Astrocyte of the cerebellum (primary cell): ENCODE measurements around the gene SIRT5.

Source experiments
- DNase-seq: peaks from one replicate; pipeline ENCODE4 v3.0.0-alpha.2; 2011; ENCODE audit warnings: low read depth
- H3K4me3 ChIP-seq: 2 replicates; pipeline ENCODE4 v1.5.1; 2011; ENCODE audit warnings: mild to moderate bottlenecking, low read depth, low read length, moderate library complexity
- in situ Hi-C: cut with HindIII; loops from 2 replicates; pipeline ENCODE4 v1.10.0; 2017; ENCODE audit warnings: low sequenced_read_pairs
- TF ChIP-seq, protein P1 (sequence below): IDR thresholded peaks from 2 replicates; pipeline ENCODE4 v1.5.1; 2012; ENCODE audit warnings: low read length, low read depth, moderate library complexity, mild to moderate bottlenecking; ENCODE audit errors: missing control alignments

Gene SIRT5

GRCh38 chr6:13528777-13529343 lies 45.5 kb upstream of the SIRT5 start:
- H3K4me3 ChIP-seq = no peak overlapping the region
- DNase-seq = no peak
- TF ChIP-seq, protein P1, sequence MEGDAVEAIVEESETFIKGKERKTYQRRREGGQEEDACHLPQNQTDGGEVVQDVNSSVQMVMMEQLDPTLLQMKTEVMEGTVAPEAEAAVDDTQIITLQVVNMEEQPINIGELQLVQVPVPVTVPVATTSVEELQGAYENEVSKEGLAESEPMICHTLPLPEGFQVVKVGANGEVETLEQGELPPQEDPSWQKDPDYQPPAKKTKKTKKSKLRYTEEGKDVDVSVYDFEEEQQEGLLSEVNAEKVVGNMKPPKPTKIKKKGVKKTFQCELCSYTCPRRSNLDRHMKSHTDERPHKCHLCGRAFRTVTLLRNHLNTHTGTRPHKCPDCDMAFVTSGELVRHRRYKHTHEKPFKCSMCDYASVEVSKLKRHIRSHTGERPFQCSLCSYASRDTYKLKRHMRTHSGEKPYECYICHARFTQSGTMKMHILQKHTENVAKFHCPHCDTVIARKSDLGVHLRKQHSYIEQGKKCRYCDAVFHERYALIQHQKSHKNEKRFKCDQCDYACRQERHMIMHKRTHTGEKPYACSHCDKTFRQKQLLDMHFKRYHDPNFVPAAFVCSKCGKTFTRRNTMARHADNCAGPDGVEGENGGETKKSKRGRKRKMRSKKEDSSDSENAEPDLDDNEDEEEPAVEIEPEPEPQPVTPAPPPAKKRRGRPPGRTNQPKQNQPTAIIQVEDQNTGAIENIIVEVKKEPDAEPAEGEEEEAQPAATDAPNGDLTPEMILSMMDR = no peak
- in situ Hi-C loops = no loop called here

DNA sequence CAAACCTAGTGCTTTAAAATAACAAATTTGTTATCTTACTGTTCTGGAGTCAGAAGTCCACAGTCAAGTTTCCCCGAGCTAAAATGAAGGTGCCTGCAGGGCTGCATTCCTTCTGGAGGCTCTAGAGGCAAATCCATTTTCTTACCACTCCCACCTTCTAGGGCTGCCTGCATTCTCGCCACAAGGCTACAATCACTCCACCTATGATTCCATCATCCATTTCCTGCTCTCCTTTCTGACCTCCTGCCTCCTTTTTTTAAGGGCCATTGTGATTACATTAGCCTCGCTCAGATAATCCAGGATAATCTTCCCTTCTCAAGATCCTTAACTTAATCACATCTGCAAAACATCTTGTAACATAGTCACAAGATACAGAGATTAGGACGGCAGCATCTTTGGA lies 42.4 kb upstream of the SIRT5 start:
- H3K4me3 ChIP-seq = no peak overlapping the region
- TF ChIP-seq, protein P1 = no peak
- in situ Hi-C loops = loop anchor here (5.0 kb wide), 1 partner anchor 180 kb away; no protein-coding TSS in a partner anchor
- DNase-seq = no peak

GRCh38 chr6:13534536-13534935 lies 39.9 kb upstream of the SIRT5 start:
- in situ Hi-C loops = loop anchor here (5.0 kb wide), 1 partner anchor 182 kb away; no protein-coding TSS in a partner anchor
- H3K4me3 ChIP-seq = no peak overlapping the region
- TF ChIP-seq, protein P1 = no peak
- no peak for DNase-seq

- no peak for DNase-seq
- in situ Hi-C loops = no loop called here
- TF ChIP-seq, protein P1 = no peak
- H3K4me3 ChIP-seq = no peak overlapping the region
Observed at GRCh38 chr6:13535306-13535705, 39.1 kb upstream of the SIRT5 start.

GRCh38 chr6:13536796-13537526 lies 37.4 kb upstream of the SIRT5 start:
- TF ChIP-seq, protein P1 = no peak
- no peak overlapping the region for H3K4me3 ChIP-seq
- in situ Hi-C loops = no loop called here
- no peak for DNase-seq

GRCh38 chr6:13537527-13537897 lies 36.9 kb upstream of the SIRT5 start:
- TF ChIP-seq, protein P1 = no peak
- in situ Hi-C loops = no loop called here
- H3K4me3 ChIP-seq = no peak overlapping the region
- DNase-seq = no peak
